GM12801 (cell line): Measurements from ENCODE around the gene FGD4.

Source experiments
- TF ChIP-seq, protein P1 (sequence below): IDR thresholded peaks from one replicate; pipeline ENCODE4 v1.5.1; 2011; ENCODE audit warnings: control low read depth; ENCODE audit not compliant: insufficient read length; ENCODE audit errors: extremely low read depth

The FGD4 gene

DNA sequence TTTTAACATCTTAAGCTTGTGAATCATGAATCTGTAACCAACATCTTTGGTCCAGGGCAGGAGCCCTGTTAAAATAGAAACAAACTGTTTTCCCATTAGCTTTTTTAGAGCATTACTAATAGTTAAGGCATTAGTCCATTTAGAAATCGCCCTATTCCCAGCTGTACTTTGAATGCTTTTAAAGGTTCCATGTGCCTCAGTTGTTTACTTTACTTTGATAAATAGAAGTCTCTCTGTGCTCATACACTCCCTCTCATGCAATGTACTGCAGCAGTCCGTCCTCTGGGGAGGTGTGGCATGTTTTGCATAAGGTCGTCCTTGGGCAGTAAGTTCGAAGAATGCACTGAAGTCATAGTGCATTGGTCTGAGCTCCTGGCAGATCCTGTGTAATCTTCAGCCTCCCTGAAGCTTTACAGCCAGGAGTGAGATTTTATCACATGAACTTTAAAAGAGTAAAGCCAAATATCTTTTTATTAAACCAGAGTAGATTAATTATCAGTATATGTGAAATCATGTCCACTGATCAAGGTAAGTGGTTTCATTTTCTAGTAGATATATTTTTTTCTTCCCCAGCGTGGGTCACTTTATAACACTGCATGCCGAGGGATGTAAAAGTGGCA, 134.7 kb downstream of the FGD4 start:
- TF ChIP-seq, protein P1, sequence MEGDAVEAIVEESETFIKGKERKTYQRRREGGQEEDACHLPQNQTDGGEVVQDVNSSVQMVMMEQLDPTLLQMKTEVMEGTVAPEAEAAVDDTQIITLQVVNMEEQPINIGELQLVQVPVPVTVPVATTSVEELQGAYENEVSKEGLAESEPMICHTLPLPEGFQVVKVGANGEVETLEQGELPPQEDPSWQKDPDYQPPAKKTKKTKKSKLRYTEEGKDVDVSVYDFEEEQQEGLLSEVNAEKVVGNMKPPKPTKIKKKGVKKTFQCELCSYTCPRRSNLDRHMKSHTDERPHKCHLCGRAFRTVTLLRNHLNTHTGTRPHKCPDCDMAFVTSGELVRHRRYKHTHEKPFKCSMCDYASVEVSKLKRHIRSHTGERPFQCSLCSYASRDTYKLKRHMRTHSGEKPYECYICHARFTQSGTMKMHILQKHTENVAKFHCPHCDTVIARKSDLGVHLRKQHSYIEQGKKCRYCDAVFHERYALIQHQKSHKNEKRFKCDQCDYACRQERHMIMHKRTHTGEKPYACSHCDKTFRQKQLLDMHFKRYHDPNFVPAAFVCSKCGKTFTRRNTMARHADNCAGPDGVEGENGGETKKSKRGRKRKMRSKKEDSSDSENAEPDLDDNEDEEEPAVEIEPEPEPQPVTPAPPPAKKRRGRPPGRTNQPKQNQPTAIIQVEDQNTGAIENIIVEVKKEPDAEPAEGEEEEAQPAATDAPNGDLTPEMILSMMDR = no peak

DNA sequence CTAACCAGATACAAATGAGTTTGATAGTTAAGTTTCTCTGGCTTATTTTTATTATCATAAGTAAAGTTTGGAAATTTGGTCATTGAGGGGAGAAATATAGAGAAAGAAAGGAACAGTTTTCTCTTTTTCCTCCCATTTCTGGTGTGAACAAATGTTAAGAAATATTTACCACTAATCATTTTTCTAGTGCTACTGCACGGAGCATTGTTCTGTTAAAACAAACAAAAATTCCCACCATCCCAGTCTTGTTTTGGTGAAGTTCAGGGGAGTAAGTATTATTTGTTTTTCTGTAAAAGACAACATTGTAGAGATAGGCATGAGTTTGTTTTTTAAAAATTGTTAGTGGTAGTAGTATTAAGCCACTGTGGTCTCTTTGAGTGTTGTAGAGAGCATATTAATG, 135.3 kb downstream of the FGD4 start:
- TF ChIP-seq, protein P1 = no peak

DNA sequence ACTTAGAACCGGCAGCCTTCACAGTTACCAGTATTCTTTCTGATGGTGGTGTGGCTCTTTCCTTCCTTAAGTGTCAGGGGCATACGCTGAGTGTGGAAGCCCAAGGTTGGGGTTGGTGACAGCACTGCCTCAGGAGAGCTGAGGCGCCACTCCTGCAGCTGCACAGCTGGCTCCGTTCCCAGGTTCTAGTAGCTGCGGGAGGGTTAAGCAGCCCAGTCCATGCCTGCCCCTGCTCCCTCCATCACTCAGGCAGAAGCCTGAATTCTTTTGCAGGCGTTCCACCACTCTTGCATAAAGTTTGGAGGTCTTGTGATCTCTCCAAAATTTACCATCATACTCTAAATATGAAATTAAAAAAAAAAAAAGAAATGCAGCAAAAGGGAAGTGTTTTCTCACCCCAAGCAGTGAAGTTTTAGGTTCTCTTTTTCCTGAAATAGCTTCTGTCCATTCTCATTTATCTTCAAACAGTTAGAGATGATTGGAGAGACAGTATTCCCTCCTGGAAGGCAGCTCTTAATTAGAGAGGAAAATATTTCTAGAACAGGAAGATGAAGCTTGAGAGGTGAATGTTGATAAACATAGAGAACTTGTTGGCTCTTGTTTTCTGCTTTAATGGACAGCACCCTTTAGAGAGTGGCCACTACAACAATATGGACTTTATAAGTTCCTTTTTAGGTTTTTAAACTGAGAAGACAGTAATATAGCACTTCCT, 136.1 kb downstream of the FGD4 start:
- TF ChIP-seq, protein P1 = no peak

DNA sequence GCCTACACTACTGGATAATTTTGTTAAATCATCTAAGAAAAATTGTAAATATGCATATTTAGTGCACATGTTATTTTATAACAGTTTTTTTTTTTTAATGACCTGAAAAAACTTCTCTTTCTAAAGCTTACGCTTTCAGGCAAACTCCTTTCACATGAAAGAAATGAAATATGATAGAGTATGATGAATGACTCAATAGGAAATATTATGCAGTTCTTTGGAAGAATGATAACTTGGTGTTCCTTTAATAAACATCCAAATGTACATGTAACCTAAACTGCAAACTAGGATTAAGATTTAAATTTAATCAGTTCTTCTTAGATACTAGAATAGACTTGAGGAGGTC, 136.6 kb downstream of the FGD4 start:
- TF ChIP-seq, protein P1 = no peak

DNA sequence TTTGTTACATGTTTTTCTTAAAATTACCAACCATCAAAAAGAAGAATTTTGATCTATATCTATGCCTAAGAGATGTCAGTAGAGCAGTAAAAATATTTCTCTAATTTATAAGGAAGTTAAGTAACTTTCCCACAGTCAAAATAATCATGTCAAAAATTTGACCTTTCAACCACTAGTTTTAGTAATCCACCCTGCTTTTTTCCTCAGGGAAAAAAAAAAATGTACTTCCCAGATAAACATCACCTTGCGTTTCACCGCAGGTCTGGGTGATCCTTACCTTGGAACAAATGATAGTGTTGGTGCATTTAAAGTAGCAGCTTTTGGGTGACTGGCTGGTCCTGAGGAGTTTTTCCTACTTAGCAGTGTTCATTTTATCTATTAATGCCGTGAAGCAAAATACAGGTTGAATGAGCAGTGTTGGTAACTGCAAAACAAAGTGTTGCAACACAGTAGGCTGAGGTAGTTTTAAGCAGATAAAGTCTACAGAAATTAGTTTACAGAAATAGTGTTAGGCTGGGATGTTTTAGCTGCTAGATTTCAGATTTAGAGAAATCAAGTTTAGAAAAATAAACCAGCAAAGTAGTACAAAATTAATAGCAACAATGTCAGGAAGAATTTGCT, 142.5 kb downstream of the FGD4 start:
- TF ChIP-seq, protein P1 = no peak

DNA sequence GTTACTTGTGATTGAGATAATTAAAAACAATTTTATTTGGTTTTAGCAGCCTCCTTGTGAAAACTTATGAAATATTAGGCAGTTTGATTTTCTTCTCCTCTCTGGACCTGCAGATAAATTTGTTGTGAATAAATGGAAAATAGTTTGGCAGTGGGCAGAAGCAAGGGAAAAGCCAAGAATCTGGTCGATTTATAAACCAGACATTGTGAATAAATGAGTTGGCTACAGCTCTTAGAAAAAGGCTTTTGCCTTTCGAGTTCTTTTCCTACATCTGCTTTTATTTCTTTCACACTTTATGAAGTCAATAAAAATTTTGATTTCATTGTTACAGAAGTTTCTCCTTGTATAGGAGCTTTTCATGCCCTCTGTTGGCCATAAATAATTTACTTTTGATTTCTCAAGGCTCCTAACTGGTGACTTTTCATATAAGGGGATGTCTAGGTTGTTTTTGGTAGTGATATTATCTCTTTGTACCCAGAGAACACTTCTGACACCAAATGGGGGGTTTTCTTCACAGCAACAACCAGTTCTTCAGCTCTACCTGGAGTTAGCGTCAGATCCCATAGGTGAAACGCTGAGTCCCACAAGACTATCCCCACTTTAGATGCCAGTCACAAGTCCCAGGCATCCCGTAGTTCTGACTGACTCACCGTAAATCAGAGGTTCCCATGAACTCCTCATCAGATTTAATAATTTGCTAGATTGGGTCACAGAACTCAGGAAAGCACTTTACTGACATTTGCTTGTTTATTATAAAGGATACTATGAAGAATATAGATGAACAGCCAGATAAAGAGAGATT, 143.3 kb downstream of the FGD4 start:
- TF ChIP-seq, protein P1 = no peak

DNA sequence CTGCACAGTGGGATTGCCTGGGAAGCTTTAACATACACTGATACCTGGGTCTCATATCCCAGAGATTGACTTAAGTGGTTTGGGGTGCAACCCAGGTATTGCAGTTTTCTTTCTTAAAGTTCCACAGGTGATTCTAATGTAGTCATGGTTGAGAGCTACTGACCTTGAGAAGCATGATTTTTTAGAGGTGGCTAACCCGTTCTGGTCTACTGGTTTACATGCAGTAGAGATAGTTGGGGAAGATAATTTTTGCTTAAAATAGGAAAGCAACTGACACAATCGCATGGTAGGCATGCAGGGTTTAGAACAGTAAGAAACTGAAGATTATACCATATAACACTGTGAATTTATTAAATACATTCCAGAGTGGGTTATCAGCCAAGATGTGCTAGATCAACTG, 145.5 kb downstream of the FGD4 start:
- TF ChIP-seq, protein P1 = no peak
